ENCODE results near the gene SYT8.

DNA sequence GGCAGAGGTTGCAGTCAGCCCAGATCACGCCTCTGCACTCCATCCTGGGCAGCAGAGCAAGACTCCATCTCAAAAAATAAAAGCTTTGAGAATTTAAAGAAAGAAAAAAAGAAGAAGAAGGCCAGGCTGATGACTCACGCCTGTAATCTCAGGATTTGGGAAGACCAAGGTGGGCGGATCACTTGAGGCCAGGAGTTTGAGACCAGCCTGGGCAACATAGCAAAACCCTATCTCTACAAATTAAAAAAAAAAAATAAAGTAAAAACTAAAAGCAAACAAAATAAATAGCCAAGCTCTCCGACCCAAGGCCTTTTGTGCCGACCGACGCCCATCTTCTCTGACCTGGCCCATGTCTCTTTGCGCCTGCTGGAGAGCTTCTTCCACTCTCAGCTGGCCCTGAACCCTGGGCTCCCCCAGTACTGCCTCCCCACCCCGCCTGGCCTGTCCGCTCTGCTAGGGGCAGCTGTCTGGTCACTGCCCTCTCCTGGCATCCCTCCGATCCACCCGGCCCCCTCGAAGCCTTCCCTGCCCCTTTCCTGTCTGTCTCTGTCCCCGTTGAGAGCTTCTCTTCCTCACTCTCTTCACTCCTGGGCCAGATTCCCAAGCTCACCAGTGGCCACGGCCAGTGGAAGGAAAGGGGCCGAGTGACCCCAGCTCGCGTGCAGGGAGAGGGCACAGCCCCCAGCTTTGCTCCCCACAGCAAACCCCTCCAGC is 13.3 kb downstream of the SYT8 start:
- TF ChIP-seq GATA2 (IDR thresholded peaks at IDR 0.05; ENCODE audit: low read depth, low read length) (no peak), GATA3 (IDR thresholded peaks at IDR 0.05; ENCODE audit: low read depth, low read length) (no peak)
